Measurements from ENCODE around the gene CTDSPL.

DNA sequence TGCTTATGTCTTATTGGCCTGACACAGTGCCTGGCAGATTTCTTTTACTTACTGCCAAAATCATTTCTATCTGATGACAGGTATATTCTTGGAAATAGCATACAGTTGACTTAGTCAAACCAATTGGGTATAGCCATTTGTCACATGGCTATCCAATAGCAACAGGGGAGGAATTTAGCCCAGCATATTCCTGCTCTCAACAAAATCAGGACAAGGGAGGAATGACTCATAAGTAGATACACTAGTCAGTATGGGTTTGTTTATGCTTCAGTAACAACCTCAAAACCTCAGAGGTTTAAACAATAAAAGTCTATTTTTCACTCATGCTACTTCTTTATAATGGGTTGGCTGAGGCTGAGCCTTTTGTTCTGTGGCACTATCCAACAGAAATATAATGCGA, 90.9 kb downstream of the CTDSPL start:
- TF ChIP-seq REST (IDR thresholded peaks at IDR 0.05; ENCODE audit: insufficient replicate concordance, low read depth) (no peak), CTCF (IDR thresholded peaks at IDR 0.05; ENCODE audit: insufficient read depth, low read length) (no peak)

Measured in HL-60 (cell line).